Prostate gland (tissue), 1 donor: ENCODE measurements around the gene FIBP.

Experiments used
- POLR2A ChIP-seq: fragments of 450-650 bp; IDR thresholded peaks from one replicate; pipeline ENCODE4 v1.6.1; 2016; ENCODE audit warnings: antibody characterized with exemption, mild to moderate bottlenecking
- POLR2AphosphoS5 ChIP-seq: sonication (generic); formaldehyde crosslinking; IDR thresholded peaks from one replicate; pipeline ENCODE4 v1.6.1; 2017; ENCODE audit warnings: antibody characterized with exemption

- no peak for TF ChIP-seq POLR2A
- no peak for TF ChIP-seq POLR2AphosphoS5
Observed at GRCh38 chr11:65868076-65868667, 20.1 kb downstream of the FIBP start.
